ENCODE measurements around the gene OR2A25. TPM values are rescaled to one million over a fixed set of nuclear protein-coding genes. Genes with fewer than 3 reads are reported as not detected.
"Not testable (repeated sequence)": the region's sequence is repeated elsewhere in the genome, so short reads cannot be mapped to it uniquely, and the experiment has no call there.

OR2A25 gene
- polyA plus RNA-seq, 1 donor from 2014 or later = not detected

DNA sequence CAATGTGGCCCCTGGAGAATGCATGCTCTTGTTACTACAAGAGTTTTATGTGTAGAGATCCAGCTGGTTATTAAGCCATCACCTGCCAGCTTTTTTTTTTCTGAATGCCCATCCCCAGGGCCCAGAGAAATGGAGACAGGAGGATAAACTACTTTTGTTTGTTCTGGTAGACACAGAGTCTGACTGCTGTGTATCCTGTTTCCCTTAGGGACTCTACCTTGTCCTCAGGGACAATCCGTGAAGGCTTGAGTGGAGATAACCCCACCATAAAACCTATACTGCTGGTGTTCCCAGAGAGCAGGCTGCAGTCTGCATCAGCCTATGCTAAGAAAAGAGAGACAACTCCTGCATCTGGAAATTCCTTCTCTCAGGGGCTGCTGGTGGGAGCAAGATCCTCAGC is 21.0 kb upstream of the OR2A25 start, which contains the start of gene OR2A5:
TSS of gene OR2A5 (plus strand) at position 301 of the 400 bp plus-strand sequence. CDS start 1,454 bp downstream, outside the sequence.
- no peaks in the 10 kb centered on the region for H3K4me1 Mint-ChIP-seq
- H3K27me3 Mint-ChIP-seq = peaks cover 1% of the 10 kb centered on the region
- H3K27ac Mint-ChIP-seq = no peak within 1 kb of the TSS
- peaks cover 0 to 3% (median 0%) of the 10 kb centered on the region in 3 donors for H3K9me3 Mint-ChIP-seq
- H3K4me3 Mint-ChIP-seq = no peak within 1 kb of the TSS
- peaks cover 2% of the 10 kb centered on the region for H3K36me3 Mint-ChIP-seq

DNA sequence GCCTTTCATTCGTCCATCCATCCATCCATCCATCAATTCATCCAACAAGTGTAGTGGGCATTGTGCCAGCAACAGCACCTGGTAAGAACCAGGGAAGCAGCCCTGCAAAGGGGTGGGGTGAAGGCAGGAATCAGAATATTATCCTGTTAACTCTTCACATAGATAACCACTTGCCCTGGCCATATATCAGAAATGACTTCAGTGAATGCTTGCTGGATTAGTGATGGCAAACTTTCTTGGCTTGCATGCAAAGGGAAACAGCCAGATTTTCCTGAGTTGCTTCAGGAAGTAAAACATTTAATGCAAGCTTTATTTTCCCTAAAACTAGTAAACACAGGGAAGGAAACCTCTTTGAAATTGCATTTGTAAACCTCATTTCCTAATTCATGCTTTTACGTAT is 20.1 kb upstream of the OR2A25 start:
- Mint-ChIP-seq H3K9me3 (peaks cover 0 to 3% (median 0%) of the 10 kb centered on the region in 3 donors), H3K36me3 (peaks cover 2% of the 10 kb centered on the region), H3K4me1 (no peaks in the 10 kb centered on the region), H3K27me3 (peaks cover 1% of the 10 kb centered on the region), H3K4me3 (no peak overlapping the region), H3K27ac (no peak overlapping the region)

DNA sequence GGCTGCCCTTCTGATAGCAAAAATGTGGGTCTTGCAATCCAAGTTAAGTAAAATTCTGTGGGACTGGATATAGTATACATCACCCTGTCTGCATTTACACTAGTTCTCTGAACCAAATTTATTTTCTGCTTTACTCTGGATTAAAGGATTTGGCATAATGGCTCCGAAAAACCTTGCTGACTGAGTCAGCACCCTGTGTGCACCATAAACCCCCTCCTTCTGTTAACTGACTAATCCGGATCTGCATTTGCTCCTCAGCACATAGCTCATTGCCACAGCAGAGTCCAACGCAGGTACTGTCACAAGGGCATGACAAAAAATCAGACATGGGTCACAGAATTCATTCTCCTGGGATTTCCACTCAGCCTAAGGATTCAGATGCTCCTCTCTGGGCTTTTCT is 19.5 kb upstream of the OR2A25 start:
- Mint-ChIP-seq H3K4me3 (no peak overlapping the region), H3K9me3 (no peaks in the 10 kb centered on the region), H3K36me3 (no peaks in the 10 kb centered on the region), H3K27ac (no peak overlapping the region), H3K27me3 (peaks cover 1% of the 10 kb centered on the region), H3K4me1 (no peaks in the 10 kb centered on the region)

DNA sequence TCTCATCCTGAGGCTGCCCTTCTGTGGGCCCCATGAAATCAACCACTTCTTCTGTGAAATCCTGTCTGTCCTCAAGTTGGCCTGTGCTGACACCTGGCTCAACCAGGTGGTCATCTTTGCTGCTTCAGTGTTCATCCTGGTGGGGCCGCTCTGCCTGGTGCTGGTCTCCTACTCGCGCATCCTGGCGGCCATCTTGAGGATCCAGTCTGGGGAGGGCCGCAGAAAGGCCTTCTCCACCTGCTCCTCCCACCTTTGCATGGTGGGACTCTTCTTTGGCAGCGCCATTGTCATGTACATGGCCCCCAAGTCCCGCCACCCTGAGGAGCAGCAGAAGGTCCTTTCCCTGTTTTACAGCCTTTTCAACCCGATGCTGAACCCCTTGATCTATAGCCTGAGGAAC is 18.7 kb upstream of the OR2A25 start:
- H3K4me1 Mint-ChIP-seq, H3K9me3 Mint-ChIP-seq, H3K27ac Mint-ChIP-seq, H3K4me3 Mint-ChIP-seq, H3K27me3 Mint-ChIP-seq, H3K36me3 Mint-ChIP-seq: not testable (repeated sequence)

DNA sequence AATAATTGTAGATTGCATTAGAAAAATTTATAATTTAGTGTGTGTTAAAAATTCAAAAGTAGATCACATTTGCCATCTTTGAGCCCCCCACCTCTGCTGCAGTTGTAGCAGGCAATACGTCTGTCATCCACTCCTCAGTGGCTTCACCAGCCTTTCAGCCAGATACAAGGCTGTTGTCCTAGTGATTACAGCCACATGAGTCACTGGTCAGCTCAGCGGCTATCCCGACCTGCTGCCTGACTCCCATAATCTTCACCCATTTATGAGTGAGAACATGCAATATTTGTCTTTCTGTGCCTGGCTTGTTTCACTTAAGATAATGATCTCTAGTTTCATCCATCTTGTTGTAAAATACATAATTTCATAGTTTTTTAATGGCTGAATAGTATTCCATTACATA is 11.7 kb upstream of the OR2A25 start:
- Mint-ChIP-seq H3K4me3 (no peak overlapping the region), H3K9me3 (peaks cover 0 to 4% (median 2%) of the 10 kb centered on the region in 3 donors), H3K4me1 (no peaks in the 10 kb centered on the region), H3K27me3 (peaks cover 5% of the 10 kb centered on the region), H3K36me3 (peaks cover 2% of the 10 kb centered on the region), H3K27ac (no peak overlapping the region)

DNA sequence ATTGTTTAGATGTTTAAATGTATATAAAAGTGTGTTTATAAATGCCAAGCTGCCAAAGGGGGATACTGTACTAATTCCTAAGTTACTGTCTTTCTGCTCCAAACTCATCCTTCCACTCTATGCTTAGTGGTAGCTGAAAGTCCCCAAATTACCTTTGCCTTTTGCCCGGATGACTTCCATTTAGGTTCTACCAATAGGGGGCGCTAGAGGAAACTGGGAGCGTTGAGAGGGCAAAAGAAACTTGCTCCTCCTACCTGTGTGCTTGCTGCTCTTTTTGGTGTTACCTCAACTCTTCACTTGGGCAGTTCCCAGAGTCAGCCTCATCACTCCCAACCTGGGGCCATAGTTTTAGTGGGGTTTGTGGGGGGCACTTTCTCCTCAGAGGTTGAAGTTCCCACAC is 5.9 kb upstream of the OR2A25 start:
- Mint-ChIP-seq H3K27me3 (peaks cover 4% of the 10 kb centered on the region), H3K27ac (no peak overlapping the region), H3K4me3 (no peak overlapping the region), H3K4me1 (no peaks in the 10 kb centered on the region), H3K9me3 (peaks cover 5 to 14% (median 6%) of the 10 kb centered on the region in 3 donors), H3K36me3 (no peaks in the 10 kb centered on the region)

DNA sequence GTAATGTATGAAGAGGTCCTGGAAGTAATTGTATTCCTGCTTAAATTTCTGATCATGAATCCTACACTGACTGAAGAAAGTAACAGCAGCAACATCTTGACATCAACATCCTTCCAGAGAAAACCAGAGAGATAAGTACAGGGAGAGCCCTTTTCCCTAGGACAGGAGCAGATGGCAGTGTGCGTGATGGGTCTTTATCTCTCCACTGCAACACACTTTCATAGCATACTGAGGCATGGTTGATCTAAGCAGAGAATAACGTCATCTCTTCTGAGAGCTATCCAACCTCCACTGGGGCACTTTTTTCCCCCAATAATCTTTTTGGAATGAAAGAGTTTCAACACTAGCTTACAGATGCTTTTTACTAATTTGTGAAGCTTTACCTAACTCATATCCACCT is 342 bp downstream of the OR2A25 start:
- Mint-ChIP-seq H3K27me3 (peaks cover 3% of the 10 kb centered on the region), H3K9me3 (peaks cover 2 to 10% (median 5%) of the 10 kb centered on the region in 3 donors), H3K4me1 (no peaks in the 10 kb centered on the region), H3K36me3 (no peaks in the 10 kb centered on the region), H3K27ac (no peak overlapping the region), H3K4me3 (no peak overlapping the region)

DNA sequence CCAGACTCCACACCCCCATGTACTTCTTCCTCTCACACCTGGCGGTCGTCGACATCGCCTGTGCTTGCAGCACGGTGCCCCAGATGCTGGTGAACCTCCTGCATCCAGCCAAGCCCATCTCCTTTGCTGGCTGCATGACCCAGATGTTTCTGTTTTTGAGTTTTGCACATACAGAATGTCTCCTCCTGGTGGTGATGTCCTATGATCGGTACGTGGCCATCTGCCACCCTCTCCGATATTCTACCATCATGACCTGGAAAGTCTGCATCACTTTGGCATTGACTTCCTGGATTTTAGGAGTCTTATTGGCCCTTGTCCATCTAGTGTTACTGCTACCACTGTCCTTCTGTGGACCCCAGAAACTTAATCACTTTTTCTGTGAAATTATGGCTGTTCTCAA is 4.8 kb downstream of the OR2A25 start:
- Mint-ChIP-seq H3K4me3 (no peak overlapping the region), H3K4me1 (no peaks in the 10 kb centered on the region), H3K36me3 (no peaks in the 10 kb centered on the region), H3K9me3 (peaks cover 0 to 2% (median 2%) of the 10 kb centered on the region in 3 donors), H3K27ac (no peak overlapping the region), H3K27me3 (peaks cover 1% of the 10 kb centered on the region)

DNA sequence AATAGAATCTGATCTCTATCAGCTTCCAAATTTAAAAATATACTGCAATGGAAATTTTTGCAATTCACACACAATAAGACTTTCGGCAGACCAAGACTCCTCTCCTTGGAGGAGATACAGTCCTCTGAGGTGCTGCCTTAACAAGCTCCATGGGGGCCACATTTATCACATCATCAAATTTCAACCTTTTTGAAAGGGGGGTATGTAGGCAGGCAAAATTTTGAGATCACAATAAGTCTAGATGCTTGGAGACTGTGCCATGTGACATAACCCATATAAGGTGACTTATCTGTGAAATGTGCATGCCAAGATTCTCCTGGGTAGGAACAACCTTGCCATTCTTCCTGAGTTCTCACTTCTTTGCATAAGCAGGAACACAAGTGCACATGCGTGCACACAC is 16.4 kb downstream of the OR2A25 start, which contains the start of gene OR2A12:
TSS of gene OR2A12 (plus strand) at position 301 of the 400 bp plus-strand sequence. CDS start 8,830 bp downstream, outside the sequence.
- Mint-ChIP-seq H3K9me3 (peaks cover 0 to 4% (median 2%) of the 10 kb centered on the region in 3 donors), H3K27me3 (no peaks in the 10 kb centered on the region), H3K27ac (no peak within 1 kb of the TSS), H3K4me3 (no peak within 1 kb of the TSS), H3K4me1 (no peaks in the 10 kb centered on the region), H3K36me3 (no peaks in the 10 kb centered on the region)

DNA sequence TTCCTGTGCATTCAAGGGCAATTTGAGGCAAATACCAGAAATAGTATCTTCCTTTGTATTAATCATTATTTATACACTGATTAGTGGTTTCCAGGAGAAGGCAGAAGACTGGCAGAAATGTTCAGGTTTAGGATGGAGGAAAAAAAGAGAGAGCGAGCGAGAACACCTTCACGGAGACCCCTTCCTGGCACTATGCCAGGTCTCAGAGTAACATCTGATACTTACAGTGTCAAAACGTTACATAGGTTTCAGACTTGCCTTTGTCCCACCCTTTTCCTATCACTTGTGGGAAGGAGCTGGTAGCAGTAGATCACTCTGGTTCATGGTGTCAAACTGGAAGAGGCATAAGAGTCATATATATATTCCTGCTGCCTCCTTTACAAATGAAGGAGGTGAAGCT is 17.1 kb downstream of the OR2A25 start:
- Mint-ChIP-seq H3K4me3 (no peak overlapping the region), H3K9me3 (peaks cover 0 to 4% (median 2%) of the 10 kb centered on the region in 3 donors), H3K27me3 (no peaks in the 10 kb centered on the region), H3K4me1 (no peaks in the 10 kb centered on the region), H3K36me3 (no peaks in the 10 kb centered on the region), H3K27ac (no peak overlapping the region)

DNA sequence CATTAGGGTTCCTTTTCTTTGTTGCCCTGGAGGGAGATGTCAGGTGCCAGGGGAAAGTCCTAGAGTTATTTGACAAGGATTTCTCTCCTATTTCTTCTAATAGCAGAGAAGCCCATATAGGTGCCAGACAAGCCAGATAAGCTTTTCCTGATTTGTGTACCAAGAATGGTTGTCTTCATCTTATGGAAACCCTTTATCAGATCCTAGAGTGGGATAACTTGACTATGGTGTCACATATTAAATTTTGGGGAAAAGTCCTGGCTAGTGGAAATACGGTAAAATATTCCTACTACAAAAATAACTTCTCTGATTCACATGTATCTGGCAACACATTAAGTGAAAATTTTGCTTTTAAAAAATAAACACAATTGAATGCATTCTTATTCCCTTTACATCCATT is 17.6 kb downstream of the OR2A25 start:
- no peaks in the 10 kb centered on the region for H3K4me1 Mint-ChIP-seq
- H3K36me3 Mint-ChIP-seq = no peaks in the 10 kb centered on the region
- no peak overlapping the region for H3K4me3 Mint-ChIP-seq
- H3K9me3 Mint-ChIP-seq = peaks cover 0 to 4% (median 2%) of the 10 kb centered on the region in 3 donors
- H3K27me3 Mint-ChIP-seq = no peaks in the 10 kb centered on the region
- no peak overlapping the region for H3K27ac Mint-ChIP-seq

DNA sequence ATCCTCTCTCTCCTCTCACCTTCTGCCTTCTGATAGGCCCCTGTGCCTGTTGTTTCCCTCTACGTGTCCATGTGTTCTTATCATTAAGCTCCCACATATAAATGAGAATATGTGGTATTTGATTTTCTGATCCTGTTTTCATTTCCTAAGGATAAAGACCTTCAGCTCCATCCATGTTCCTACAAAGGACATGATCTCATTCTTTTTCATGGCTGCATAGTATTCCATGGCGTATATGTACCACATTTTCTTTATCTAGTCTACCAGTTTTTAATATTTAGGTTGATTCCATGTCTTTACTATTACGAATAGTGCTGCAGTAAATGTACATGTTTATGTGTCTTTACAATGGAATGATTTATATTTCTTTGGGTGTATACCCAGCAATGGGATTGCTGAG is 21.1 kb downstream of the OR2A25 start:
- H3K27ac Mint-ChIP-seq = no peak overlapping the region
- no peaks in the 10 kb centered on the region for H3K36me3 Mint-ChIP-seq
- peaks cover 0 to 7% (median 4%) of the 10 kb centered on the region in 3 donors for H3K9me3 Mint-ChIP-seq
- no peak overlapping the region for H3K4me3 Mint-ChIP-seq
- no peaks in the 10 kb centered on the region for H3K4me1 Mint-ChIP-seq
- no peaks in the 10 kb centered on the region for H3K27me3 Mint-ChIP-seq

DNA sequence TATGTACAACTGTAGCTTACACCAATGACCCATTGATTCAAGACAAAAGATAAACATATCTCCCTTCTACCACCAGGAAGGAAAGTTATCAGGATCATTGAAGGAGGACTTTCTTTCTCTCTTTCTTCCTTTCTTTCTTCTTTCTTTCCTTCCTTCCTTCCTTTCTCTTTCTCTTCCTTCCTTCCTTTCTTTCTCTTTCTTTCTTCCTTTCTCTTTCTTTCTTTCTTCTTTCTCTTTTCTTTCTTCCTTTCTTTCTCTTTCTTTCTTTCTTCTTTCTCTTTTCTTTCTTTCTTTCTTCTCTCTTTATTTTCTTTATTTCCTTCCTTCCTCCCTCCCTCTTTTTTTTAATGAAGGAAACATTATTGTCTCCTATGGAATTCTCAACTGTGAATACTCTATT is 29.2 kb downstream of the OR2A25 start:
- peaks cover 6% of the 10 kb centered on the region for H3K27me3 Mint-ChIP-seq
- no peak overlapping the region for H3K27ac Mint-ChIP-seq
- H3K36me3 Mint-ChIP-seq = peaks cover 2% of the 10 kb centered on the region
- no peak overlapping the region for H3K4me3 Mint-ChIP-seq
- no peaks in the 10 kb centered on the region for H3K4me1 Mint-ChIP-seq
- H3K9me3 Mint-ChIP-seq = peaks cover 0 to 5% (median 0%) of the 10 kb centered on the region in 3 donors

DNA sequence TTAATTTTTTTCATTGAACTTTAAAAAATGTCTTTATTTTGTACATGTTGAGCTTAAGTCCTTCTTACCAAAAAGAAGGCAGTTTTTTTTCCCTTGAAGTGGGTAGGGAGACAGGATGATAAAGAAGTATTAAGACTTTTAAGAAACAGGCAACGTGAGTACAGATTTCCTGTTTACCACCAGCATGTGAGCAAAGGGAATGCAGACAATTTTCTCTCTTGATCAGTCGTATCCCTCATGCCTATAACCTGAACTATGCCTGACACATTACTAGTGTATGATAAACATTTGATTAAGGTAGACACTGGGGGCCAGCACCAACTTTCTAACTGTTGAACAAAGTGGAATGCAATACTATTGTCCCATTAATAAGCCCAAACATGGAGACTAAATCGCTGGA is 31.0 kb downstream of the OR2A25 start:
- Mint-ChIP-seq H3K4me3 (no peak overlapping the region), H3K27ac (no peak overlapping the region), H3K36me3 (peaks cover 2% of the 10 kb centered on the region), H3K9me3 (no peaks in the 10 kb centered on the region), H3K27me3 (peaks cover 6% of the 10 kb centered on the region), H3K4me1 (no peaks in the 10 kb centered on the region)

DNA sequence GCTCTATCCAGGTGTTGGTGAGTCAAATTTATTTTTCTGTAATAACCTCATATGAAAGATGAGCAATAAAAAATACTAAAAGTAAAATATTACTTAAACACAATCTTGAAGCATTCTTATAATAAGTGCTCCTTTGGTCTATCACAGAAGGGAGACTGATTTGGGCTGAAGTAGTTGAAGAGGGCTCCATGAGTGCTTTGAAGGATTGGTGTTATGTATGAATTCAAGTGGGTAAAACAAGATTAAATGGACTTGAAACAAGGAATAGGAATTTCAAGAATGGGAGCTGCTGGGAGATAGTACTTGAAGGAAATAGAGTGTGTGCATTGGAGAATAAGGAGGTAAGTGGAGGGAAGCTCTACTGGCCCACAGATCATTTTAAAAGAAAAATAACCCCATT is 32.4 kb downstream of the OR2A25 start:
- Mint-ChIP-seq H3K27ac (no peak overlapping the region), H3K4me1 (no peaks in the 10 kb centered on the region), H3K9me3 (no peaks in the 10 kb centered on the region), H3K27me3 (peaks cover 4% of the 10 kb centered on the region), H3K4me3 (no peak overlapping the region), H3K36me3 (no peaks in the 10 kb centered on the region)

DNA sequence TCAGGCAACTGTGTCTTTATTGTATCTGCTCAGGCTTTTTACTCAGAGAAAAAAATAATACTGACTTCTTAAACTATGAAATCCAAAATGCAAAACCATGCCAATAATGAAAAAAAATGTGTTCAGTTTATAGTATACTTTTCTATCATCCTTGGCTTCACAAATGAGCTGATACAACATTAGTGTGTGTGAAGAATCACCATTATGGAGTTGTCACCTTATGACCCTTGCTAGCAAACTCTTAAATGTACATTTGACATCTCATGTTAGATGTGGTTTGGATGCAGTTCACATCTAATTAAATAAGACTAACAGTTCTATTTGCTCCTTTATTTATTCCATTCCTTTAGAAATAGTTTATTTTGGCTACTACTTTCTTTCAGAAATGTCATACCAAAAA is 35.6 kb downstream of the OR2A25 start:
- H3K36me3 Mint-ChIP-seq = no peaks in the 10 kb centered on the region
- no peak overlapping the region for H3K27ac Mint-ChIP-seq
- peaks cover 0 to 4% (median 0%) of the 10 kb centered on the region in 3 donors for H3K9me3 Mint-ChIP-seq
- peaks cover 4% of the 10 kb centered on the region for H3K27me3 Mint-ChIP-seq
- no peak overlapping the region for H3K4me3 Mint-ChIP-seq
- H3K4me1 Mint-ChIP-seq = no peaks in the 10 kb centered on the region

Data from IgD-negative memory B cell (primary cell).